HepG2 (cell line): ENCODE data around the gene TMEM219. TPM values are rescaled to one million over a fixed set of nuclear protein-coding genes. Genes with fewer than 3 reads are reported as not detected.

Experiments
- ATAC-seq: fragments of 200-7000 bp; cut with Tn5 transposase; 3 replicates; pipeline ENCODE4 v1.9.1; 2020; ENCODE audit warnings: mild to moderate bottlenecking, moderate library complexity
- BruUV-seq: library from RNA; stranded (reverse); fragments of 400-500 nt; replicated peaks from 2 replicates; lab custom pipeline; 2021; lab: Mats Ljungman, UMichigan
- CTCF ChIA-PET: fragments of 300-600 bp; formaldehyde crosslinking; extraction: SDS; loops from one replicate; lab custom pipeline; 2021; ENCODE audit warnings: low total read pairs, inconsistent platforms, low intra/inter-chr PET ratio; lab: Yijun Ruan, JAX
- POLR2A ChIA-PET: fragments of 350-600 bp; sonication (Branson Sonifier 250); formaldehyde crosslinking; loops from one replicate; lab custom pipeline; 2020; ENCODE audit warnings: antibody characterized with exemption, inconsistent platforms; lab: Yijun Ruan, JAX
- DNase-seq: peaks from one replicate; pipeline ENCODE4 v3.0.0-alpha.2; 2015; ENCODE audit warnings: low spot score
- FAIRE-seq: peaks from 3 replicates; lab custom pipeline; 2011; peaks lifted over from hg19 to GRCh38; lab: Jason Lieb, UNC
- H2AFZ ChIP-seq: one replicate; pipeline ENCODE4 v1.6.1; 2011; ENCODE audit warnings: low read length, inconsistent platforms
- H3K27ac ChIP-seq: fragments of 300-600 bp; 3 replicates; pipeline ENCODE4 v1.8.0; 2011; ENCODE audit warnings: mixed run types, mild to moderate bottlenecking, mixed read lengths, low read length, inconsistent platforms; ENCODE audit not compliant: insufficient read depth; ENCODE audit errors: extremely low read length
- H3K27me3 ChIP-seq, 2 experiments: fragments of 200-600 bp in 1 of 2; 2 replicates in 1 of 2; 3 replicates in 1 of 2; pipeline versions ENCODE4 v1.6.0 to v1.8.0; 2011; ENCODE audit warnings: low read length in 2 of 2, mild to moderate bottlenecking in 2 of 2, moderate library complexity in 2 of 2, inconsistent platforms in 1 of 2; ENCODE audit not compliant: insufficient read depth in 2 of 2, control insufficient read depth in 1 of 2
- H3K36me3 ChIP-seq, 2 experiments: fragments of 200-600 bp in 1 of 2; replicated peaks in 1 of 2; 2 replicates in 1 of 2; 3 replicates in 1 of 2; pipeline versions ENCODE4 v1.5.1 to v1.8.0; 2011; ENCODE audit warnings: low read length in 2 of 2, inconsistent platforms in 1 of 2; ENCODE audit not compliant: insufficient read depth in 2 of 2, control insufficient read depth in 1 of 2
- H3K4me1 ChIP-seq: 2 replicates; pipeline ENCODE4 v1.5.1; 2012; ENCODE audit warnings: low read length, inconsistent platforms; ENCODE audit not compliant: insufficient read depth
- H3K4me2 ChIP-seq: 2 replicates; pipeline ENCODE4 v1.6.0; 2011; ENCODE audit warnings: low read depth, low read length, inconsistent platforms
- H3K4me3 ChIP-seq, 3 experiments: fragments of 200-600 bp in 1 of 3; sonication (generic), shearing (Covaris generic) in 1 of 3; replicated peaks in 1 of 3; 2 replicates each; pipeline ENCODE4 v1.5.1; 2011 to 2016; ENCODE audit warnings: low read length in 3 of 3, inconsistent platforms in 2 of 3, low read depth in 2 of 3, mild to moderate bottlenecking in 2 of 3, control low read depth in 1 of 3, mixed read lengths in 1 of 3; ENCODE audit not compliant: insufficient read depth in 1 of 3
- H3K79me2 ChIP-seq: one replicate; pipeline ENCODE4 v1.6.1; 2011; ENCODE audit warnings: low read length, inconsistent platforms; ENCODE audit not compliant: insufficient read depth
- H3K9ac ChIP-seq: 2 replicates; pipeline ENCODE4 v1.6.0; 2011; ENCODE audit warnings: mild to moderate bottlenecking, low read depth, low read length, inconsistent platforms; ENCODE audit not compliant: insufficient read depth
- H3K9me3 ChIP-seq: 2 replicates; pipeline ENCODE4 v1.5.1; 2012; ENCODE audit warnings: mild to moderate bottlenecking, low read length
- H4K20me1 ChIP-seq: 2 replicates; pipeline ENCODE4 v1.6.0; 2011; ENCODE audit warnings: inconsistent platforms, mild to moderate bottlenecking, low read length, moderate library complexity; ENCODE audit not compliant: insufficient read depth
- AGO2 ChIP-seq: fragments of 200-400 bp; formaldehyde crosslinking; optimal IDR thresholded peaks from 2 replicates; pipeline ENCODE3; 2017; ENCODE audit warnings: mild to moderate bottlenecking, low read depth, low read length, moderate library complexity
- ATF6 ChIP-seq: sonication (generic); formaldehyde crosslinking; conservative IDR thresholded peaks from 2 replicates; pipeline ENCODE4 v1.4.0; 2020; ENCODE audit warnings: missing genetic modification reagents
- CEBPG ChIP-seq: IDR thresholded peaks from 2 replicates; pipeline ENCODE4 v1.6.1; 2016
- PRDM4 ChIP-seq: sonication (generic); formaldehyde crosslinking; IDR thresholded peaks from 2 replicates; pipeline ENCODE4 v1.9.0; 2021; ENCODE audit warnings: missing genetic modification reagents, borderline replicate concordance
- RBFOX2 ChIP-seq: fragments of 200-400 bp; formaldehyde crosslinking; IDR thresholded peaks from 2 replicates; pipeline ENCODE4 v1.6.1; 2017; ENCODE audit warnings: low read depth, mild to moderate bottlenecking, low read length
- ZFP37 ChIP-seq: sonication (generic); formaldehyde crosslinking; IDR thresholded peaks from 2 replicates; pipeline ENCODE4 v1.4.0; 2020; ENCODE audit warnings: missing genetic modification reagents, borderline replicate concordance
- ZNF232 ChIP-seq: sonication (generic); formaldehyde crosslinking; IDR thresholded peaks from 2 replicates; pipeline ENCODE4 v1.4.0; 2020; ENCODE audit warnings: missing genetic modification reagents, borderline replicate concordance
- ZNF274 ChIP-seq: sonication (generic); formaldehyde crosslinking; IDR thresholded peaks from 2 replicates; pipeline ENCODE4 v1.5.1; 2020; ENCODE audit warnings: mild to moderate bottlenecking, missing genetic modification reagents
- WGBS: methylation state at CpG from one replicate; pipeline ENCODE4 v1.1.6; 2017; ENCODE audit warnings: low lambda C conversion rate; 5-methylcytosine and 5-hydroxymethylcytosine counted together
- in situ Hi-C: cut with HindIII; loops from 2 replicates; pipeline ENCODE4 v1.10.0; 2017; ENCODE audit warnings: low pct_unique_long_range_greater_than_20kb; ENCODE audit not compliant: extremely low pct_ligation_motif_present
- intact Hi-C: fragments of 100-400 bp; cut with micrococcal nuclease; formaldehyde crosslinking; loops from one replicate; pipeline ENCODE4 v1.10.0; 2022; ENCODE audit not compliant: unreplicated experiment
- polyA plus RNA-seq, 8 experiments: library from polyadenylated mRNA; depleted of rRNA in 3 of 8; stranded (reverse) in 7 of 8; unstranded in 1 of 8; fragments of >200 nt; fragmentation: Illumina TruSeq in 4 of 8; extraction: Trizol in 4 of 8; gene quantifications; 2 replicates each; pipeline versions ENCODE4 v1.2.1 to v1.2.3, GENCODE V29; 2011 to 2016; ENCODE audit warnings: low read depth in 4 of 8, missing spikeins in 1 of 8, mixed read lengths in 1 of 8; ENCODE audit not compliant: insufficient read depth in 1 of 8
- total RNA-seq, 5 experiments: library from RNA; depleted of rRNA; stranded (reverse); fragments of >200 nt; fragmentation: Illumina TruSeq; extraction: Trizol; gene quantifications; 2 replicates each; pipeline ENCODE4 v1.2.3, GENCODE V29; 2016; ENCODE audit warnings: low read depth in 1 of 5

TMEM219 gene
- total and polyA plus RNA-seq, 2 of the 13 experiments (the other 11 are each of a cell fraction or from before 2014, with no cell fraction given) = 105 to 115 TPM

GRCh38 chr16:29984764-29985147, 22.9 kb downstream of the TMEM219 start (continued):
- TF ChIP-seq ATF6 (CRISPR knock-in tag) (no peak), ZNF274 (CRISPR knock-in tag) (no peak), ZFP37 (CRISPR knock-in tag) (no peak)

GRCh38 chr16:29985271-29985811, 23.5 kb downstream of the TMEM219 start:
- no peak for ATAC-seq
- H3K9ac ChIP-seq = no peak overlapping the region
- CTCF ChIA-PET = no interaction called here
- H2AFZ ChIP-seq = no peak overlapping the region
- no peak overlapping the region for H3K4me3 ChIP-seq
- no peaks in the 10 kb centered on the region for H3K27me3 ChIP-seq
- H3K9me3 ChIP-seq = no peaks in the 10 kb centered on the region
- TF ChIP-seq AGO2 (peak; percentile 60), RBFOX2 (peak; percentile 54; the same call in 1 of the 2 replicates), ZNF232 (CRISPR knock-in tag) (no peak), PRDM4 (CRISPR knock-in tag) (no peak), CEBPG (CRISPR knock-in tag) (no peak)
- no peak for DNase-seq
- H3K27ac ChIP-seq = no peak overlapping the region
- no peaks in the 10 kb centered on the region for H3K4me1 ChIP-seq
- H3K79me2 ChIP-seq = no peaks in the 10 kb centered on the region
- POLR2A ChIA-PET = interaction anchor here (1.3 kb wide), 1 partner anchor 12 kb away, joined by 6 read pairs; no protein-coding TSS in a partner anchor
- no peak for FAIRE-seq
- no peak overlapping the region for H3K4me2 ChIP-seq
- H4K20me1 ChIP-seq = no peaks in the 10 kb centered on the region
- in situ Hi-C loops = no loop called here
- WGBS = 98% methylated on average over 26 of the region's 28 CpGs
- intact Hi-C loops = no loop called here
- H3K36me3 ChIP-seq = peaks cover 59 to 100% of the 10 kb centered on the region in 2 experiments
- BruUV-seq = no TSS peak
